ENCODE results near the gene KDM5D. TPM values are rescaled to one million over a fixed set of nuclear protein-coding genes. Genes with fewer than 3 reads are reported as not detected.

The KDM5D gene
- 10 to 100 TPM in 2 of 4 donors, under 1 TPM in 1, not detected in 1; 0.34 to 69.9 (median 57.5) TPM for total RNA-seq

DNA sequence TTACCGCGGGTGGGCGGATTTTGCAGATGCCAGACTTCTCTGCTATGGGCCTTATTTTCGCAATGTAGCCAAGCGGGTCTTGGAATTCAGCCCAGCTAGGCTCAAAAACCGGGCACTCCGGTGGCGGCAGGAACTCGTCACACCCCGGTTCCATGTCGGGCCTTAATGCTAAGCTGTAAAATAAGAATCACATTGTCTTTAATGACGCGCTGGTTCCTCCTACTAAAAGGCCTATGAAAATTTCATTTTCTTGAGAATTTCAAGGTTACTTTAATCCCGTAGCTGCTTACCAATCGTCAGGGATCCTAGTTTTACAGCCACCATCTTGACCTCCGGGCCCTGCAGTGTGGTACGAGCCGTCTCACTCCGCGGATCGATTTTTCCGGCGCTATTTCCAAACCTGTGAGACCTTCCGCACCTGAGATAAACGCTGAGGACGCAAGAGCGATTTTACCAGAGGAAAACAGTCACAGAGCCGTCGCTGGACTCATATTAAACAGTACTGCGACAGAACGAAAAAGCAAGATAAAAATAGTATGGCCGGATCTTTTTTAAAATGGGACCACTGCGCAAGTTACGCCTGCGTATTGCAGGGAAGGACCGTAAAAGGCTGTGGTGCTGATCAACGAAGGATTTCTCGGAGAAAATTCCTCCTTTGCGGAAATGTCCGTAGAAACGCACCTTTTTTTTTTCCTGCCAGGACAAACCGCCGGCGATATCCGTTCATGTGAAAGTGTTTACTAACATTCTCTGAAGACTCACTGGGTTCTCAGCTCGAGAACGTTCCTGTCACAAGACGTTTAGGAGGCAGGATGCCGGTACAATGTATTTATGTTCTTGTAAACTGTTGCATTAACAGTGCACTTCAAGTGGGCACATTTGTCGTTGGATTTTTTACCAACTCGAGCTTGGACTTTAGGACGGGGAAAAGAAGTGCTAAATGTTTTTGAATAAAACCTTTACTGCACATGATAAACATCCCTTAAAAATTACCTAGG, at the start of gene KDM5D:
Gene KDM5D (minus strand): TSS at position 346 of the 998 bp plus-strand sequence. CDS start 192 bp downstream, at position 154.
- TF ChIP-seq, protein P1, sequence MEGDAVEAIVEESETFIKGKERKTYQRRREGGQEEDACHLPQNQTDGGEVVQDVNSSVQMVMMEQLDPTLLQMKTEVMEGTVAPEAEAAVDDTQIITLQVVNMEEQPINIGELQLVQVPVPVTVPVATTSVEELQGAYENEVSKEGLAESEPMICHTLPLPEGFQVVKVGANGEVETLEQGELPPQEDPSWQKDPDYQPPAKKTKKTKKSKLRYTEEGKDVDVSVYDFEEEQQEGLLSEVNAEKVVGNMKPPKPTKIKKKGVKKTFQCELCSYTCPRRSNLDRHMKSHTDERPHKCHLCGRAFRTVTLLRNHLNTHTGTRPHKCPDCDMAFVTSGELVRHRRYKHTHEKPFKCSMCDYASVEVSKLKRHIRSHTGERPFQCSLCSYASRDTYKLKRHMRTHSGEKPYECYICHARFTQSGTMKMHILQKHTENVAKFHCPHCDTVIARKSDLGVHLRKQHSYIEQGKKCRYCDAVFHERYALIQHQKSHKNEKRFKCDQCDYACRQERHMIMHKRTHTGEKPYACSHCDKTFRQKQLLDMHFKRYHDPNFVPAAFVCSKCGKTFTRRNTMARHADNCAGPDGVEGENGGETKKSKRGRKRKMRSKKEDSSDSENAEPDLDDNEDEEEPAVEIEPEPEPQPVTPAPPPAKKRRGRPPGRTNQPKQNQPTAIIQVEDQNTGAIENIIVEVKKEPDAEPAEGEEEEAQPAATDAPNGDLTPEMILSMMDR (IDR thresholded peaks at IDR 0.05; ENCODE audit: low read depth), result no peak

DNA sequence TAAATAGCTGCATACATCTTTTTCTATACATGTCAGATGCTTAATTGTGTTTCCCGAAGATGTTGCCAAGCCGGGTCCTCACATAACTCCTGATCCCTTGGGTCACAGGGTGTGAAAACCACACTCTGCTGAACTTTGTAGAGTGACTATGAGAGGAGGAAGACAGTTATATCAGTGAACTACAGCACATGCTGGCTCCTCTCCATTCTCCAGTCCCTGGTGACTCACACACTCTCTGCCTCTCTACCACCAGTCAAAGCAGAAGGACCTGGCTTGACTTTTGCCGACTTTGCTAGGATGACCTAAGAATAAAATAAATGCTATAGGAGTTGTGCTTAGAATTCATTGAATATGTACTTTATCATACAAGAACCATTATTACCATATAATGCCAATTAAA, 23.8 kb upstream of the KDM5D start:
- TF ChIP-seq, protein P1 (IDR thresholded peaks at IDR 0.05; ENCODE audit: low read depth), result no peak

DNA sequence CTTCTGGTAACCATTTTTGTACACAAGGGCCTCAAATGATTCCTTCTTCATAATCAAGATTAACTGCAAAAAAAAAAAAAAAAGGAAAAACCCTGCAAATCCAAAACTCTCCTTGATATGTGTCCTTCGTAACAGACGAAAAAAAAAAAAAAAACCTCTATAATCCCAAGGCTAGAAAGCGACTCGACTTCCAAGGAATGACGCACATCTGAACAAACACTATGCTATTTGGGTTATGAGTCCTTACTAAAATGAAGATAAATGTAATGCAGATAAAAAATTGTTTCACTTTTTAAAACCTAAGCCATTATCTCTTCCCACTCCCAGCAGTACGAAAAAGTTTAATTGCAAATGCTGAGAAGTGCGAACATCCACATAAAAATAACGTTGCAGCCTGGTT, 1.2 kb downstream of the KDM5D start:
- TF ChIP-seq, protein P1 (IDR thresholded peaks at IDR 0.05; ENCODE audit: low read depth), result no peak

DNA sequence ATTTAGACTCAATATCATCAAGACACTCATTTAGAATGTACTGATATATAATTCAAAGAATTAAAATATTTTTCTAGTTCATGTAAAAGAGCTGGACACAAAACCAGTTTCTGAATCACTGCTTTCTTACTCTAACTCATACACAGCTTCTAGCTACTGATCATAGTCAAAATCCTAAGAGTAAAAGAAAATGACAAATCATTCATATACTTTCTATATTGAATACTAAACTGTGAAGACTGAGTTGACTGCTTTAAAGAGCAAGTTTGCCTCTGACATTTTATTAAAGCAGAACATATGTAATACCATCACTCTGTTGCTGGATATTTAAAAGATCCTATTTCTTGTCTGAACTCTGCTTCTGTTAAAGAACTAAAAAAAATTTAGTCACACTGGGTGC, 2.4 kb downstream of the KDM5D start:
- TF ChIP-seq, protein P1 (IDR thresholded peaks at IDR 0.05; ENCODE audit: low read depth), result no peak

DNA sequence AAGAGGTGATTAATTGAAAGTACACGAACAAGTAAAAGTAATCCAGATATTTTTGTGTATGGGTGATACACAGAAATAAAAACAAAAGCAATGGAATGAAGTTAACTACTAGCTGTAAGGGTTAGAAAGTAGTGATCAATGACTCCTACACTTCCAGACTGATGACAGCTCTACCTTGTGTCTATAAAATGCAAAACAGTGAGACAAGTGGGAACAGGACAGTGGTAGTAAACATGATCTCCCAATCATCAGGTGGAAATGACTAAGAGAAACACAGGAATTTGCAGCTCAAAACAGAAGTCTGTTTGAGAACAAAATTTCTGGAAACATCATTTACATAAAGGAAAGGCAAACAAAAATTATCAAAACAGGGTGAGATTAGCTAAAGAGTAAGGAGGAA, 10.1 kb downstream of the KDM5D start:
- TF ChIP-seq, protein P1 (IDR thresholded peaks at IDR 0.05; ENCODE audit: low read depth), result no peak

DNA sequence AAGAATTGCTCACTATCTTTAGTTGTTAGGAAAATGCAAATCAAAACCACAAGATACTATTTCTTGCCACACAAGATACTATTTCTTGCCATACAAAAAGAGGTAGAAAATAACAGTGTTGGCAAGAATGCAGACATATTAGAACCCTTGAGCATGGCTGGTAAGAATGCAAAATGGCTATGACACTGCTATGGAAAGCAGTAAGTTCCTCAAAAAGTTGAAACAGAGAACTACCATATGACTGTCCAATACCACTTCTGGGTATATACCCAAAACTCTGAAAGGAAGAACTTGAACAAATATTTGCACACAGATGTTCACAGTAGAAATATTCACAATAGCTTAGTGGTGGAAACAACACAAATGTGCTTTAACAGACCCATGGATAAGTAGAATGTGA, 26.6 kb downstream of the KDM5D start:
- TF ChIP-seq, protein P1 (IDR thresholded peaks at IDR 0.05; ENCODE audit: low read depth), result no peak

DNA sequence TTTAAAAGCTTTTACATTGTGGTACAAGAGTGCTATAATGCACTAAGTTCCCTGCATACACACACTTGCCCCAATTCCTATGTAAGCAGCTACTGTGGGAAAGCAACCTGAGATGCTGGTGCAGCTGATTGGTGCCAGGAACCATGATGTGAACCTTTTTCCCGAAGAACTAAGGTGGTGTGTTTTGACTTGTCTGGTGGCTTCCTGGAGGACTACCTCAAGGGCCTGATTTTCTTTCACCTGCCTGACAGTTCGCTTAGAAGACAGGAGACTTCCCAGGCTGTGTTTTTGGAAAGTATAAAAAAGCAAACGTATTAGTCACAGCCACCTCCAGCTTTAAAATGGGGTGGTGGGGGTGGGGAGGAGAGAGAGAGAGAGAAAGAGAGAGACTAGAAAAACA, 27.4 kb downstream of the KDM5D start:
- TF ChIP-seq, protein P1 (IDR thresholded peaks at IDR 0.05; ENCODE audit: low read depth), result no peak

Data from subcutaneous adipose tissue (tissue), 4 donors.